Fibroblast of lung (primary cell): ENCODE results near the gene PC. TPM values are rescaled to one million over a fixed set of nuclear protein-coding genes. Genes with fewer than 3 reads are reported as not detected.

Source experiments
- DNase-seq, 2 donors: peaks; one replicate each; pipeline versions ENCODE4 v3.0.0 to v3.0.0-alpha.2; 2010; ENCODE audit warnings: low read depth in 2 of 2
- H2AFZ ChIP-seq: 2 replicates; pipeline ENCODE4 v1.5.1; 2012; ENCODE audit warnings: low read length, control low read depth, inconsistent platforms
- H3K27ac ChIP-seq: 2 replicates; pipeline ENCODE4 v1.5.1; 2011; ENCODE audit warnings: low read length, control low read depth; ENCODE audit not compliant: insufficient read depth
- H3K27me3 ChIP-seq: 2 replicates; pipeline ENCODE4 v1.5.1; 2011; ENCODE audit warnings: mild to moderate bottlenecking, low read length; ENCODE audit not compliant: control insufficient read depth, insufficient read depth
- H3K36me3 ChIP-seq: 2 replicates; pipeline ENCODE4 v1.5.1; 2011; ENCODE audit warnings: low read length; ENCODE audit not compliant: control insufficient read depth, insufficient read depth
- H3K4me1 ChIP-seq: 2 replicates; pipeline ENCODE4 v1.5.1; 2011; ENCODE audit warnings: low read length; ENCODE audit not compliant: control insufficient read depth, insufficient read depth; ENCODE audit errors: extremely low read depth
- H3K4me2 ChIP-seq: 2 replicates; pipeline ENCODE4 v1.5.1; 2011; ENCODE audit warnings: low read length, control low read depth; ENCODE audit not compliant: insufficient read depth; ENCODE audit errors: extremely low read depth
- H3K4me3 ChIP-seq, 4 experiments: fragments of 200-600 bp in 1 of 4; sonication (generic) in 1 of 4; replicated peaks in 1 of 4; 2 replicates each; pipeline ENCODE4 v1.5.1; 2011 to 2016; ENCODE audit warnings: low read length in 4 of 4, low read depth in 3 of 4, mild to moderate bottlenecking in 3 of 4, control low read depth in 2 of 4, inconsistent platforms in 1 of 4, mixed read lengths in 1 of 4; ENCODE audit not compliant: insufficient read depth in 1 of 4; ENCODE audit errors: control extremely low read depth in 1 of 4
- H3K79me2 ChIP-seq: 2 replicates; pipeline ENCODE4 v1.5.1; 2012; ENCODE audit warnings: mild to moderate bottlenecking, low read length, inconsistent platforms; ENCODE audit not compliant: control insufficient read depth, insufficient read depth
- H3K9ac ChIP-seq: 2 replicates; pipeline ENCODE4 v1.5.1; 2011; ENCODE audit warnings: mild to moderate bottlenecking, low read length, control low read depth; ENCODE audit not compliant: insufficient read depth
- H3K9me3 ChIP-seq: 2 replicates; pipeline ENCODE4 v1.5.1; 2012; ENCODE audit warnings: low read depth, low read length; ENCODE audit not compliant: control insufficient read depth, insufficient read depth
- H4K20me1 ChIP-seq: 2 replicates; pipeline ENCODE4 v1.5.1; 2011; ENCODE audit warnings: low read length; ENCODE audit not compliant: control insufficient read depth, insufficient read depth; ENCODE audit errors: extremely low read depth
- CTCF ChIP-seq, 2 donors: IDR thresholded peaks in 1 of 2; conservative IDR thresholded peaks in 1 of 2; 1 replicate in 1 of 2; 2 replicates in 1 of 2; pipeline ENCODE4 v1.5.1; 2011 to 2012; ENCODE audit warnings: low read length in 2 of 2, control low read depth in 1 of 2, inconsistent platforms in 1 of 2, low read depth in 1 of 2, mild to moderate bottlenecking in 1 of 2
- EZH2 ChIP-seq: IDR thresholded peaks from 2 replicates; pipeline ENCODE4 v1.5.1; 2012; ENCODE audit warnings: low read length, control low read depth, mild to moderate bottlenecking; ENCODE audit errors: missing control alignments
- polyA plus RNA-seq, 2 donors: library from polyadenylated mRNA; depleted of rRNA in 1 of 2; stranded (reverse) in 1 of 2; unstranded in 1 of 2; fragments of >200 nt; gene quantifications; 2 replicates each; pipeline ENCODE4 v1.2.1, GENCODE V29; 2011 to 2012; ENCODE audit warnings: missing spikeins in 1 of 2
- total RNA-seq: library from RNA; depleted of rRNA; stranded (reverse); fragments of >200 nt; gene quantifications from 2 replicates; pipeline ENCODE4 v1.2.1, GENCODE V29; 2014

PC gene
- total and polyA plus RNA-seq, 2 donors (not counting 1 experiment from before 2014, with no cell fraction given) = 5.1 to 22.8 TPM

- no peak for TF ChIP-seq EZH2
- no peak for TF ChIP-seq CTCF (conservative IDR thresholded peaks at IDR 0.05 in 1 of 2, IDR thresholded peaks at IDR 0.05 in 1 of 2; ENCODE audit: low read depth in 1 of 2, low read length in 2 of 2)
- Histone ChIP-seq H3K9me3 (no peaks in the 10 kb centered on the region), H3K4me1 (peaks cover 27% of the 10 kb centered on the region), H4K20me1 (no peaks in the 10 kb centered on the region), H3K27me3 (no peaks in the 10 kb centered on the region), H3K79me2 (no peaks in the 10 kb centered on the region), H3K4me2 (peak overlapping the region; percentile 64), H3K36me3 (no peaks in the 10 kb centered on the region), H3K4me3 (no peak overlapping the region), H3K9ac (no peak overlapping the region), H2AFZ (no peak overlapping the region), H3K27ac (peak overlapping the region; percentile 93)
- DNase-seq = peak; percentile 100
These were observed 12.7 kb upstream of the PC start for GRCh38 chr11:66970807-66971442.

- H4K20me1 ChIP-seq = no peaks in the 10 kb centered on the region
- DNase-seq = no peak
- H3K27me3 ChIP-seq = no peaks in the 10 kb centered on the region
- H3K79me2 ChIP-seq = no peaks in the 10 kb centered on the region
- TF ChIP-seq CTCF (conservative IDR thresholded peaks at IDR 0.05 in 1 of 2, IDR thresholded peaks at IDR 0.05 in 1 of 2; ENCODE audit: low read depth in 1 of 2, low read length in 2 of 2) (no peak), EZH2 (no peak)
- no peak overlapping the region for H2AFZ ChIP-seq
- H3K4me1 ChIP-seq = peaks cover 27% of the 10 kb centered on the region
- H3K9me3 ChIP-seq = no peaks in the 10 kb centered on the region
- no peak overlapping the region for H3K9ac ChIP-seq
- peak overlapping the region; percentile 64 for H3K4me2 ChIP-seq
- H3K36me3 ChIP-seq = no peaks in the 10 kb centered on the region
- peak overlapping the region; percentile 93 for H3K27ac ChIP-seq
- no peak overlapping the region for H3K4me3 ChIP-seq
These were observed 12.2 kb upstream of the PC start for GRCh38 chr11:66970371-66970806.

- Histone ChIP-seq H3K4me3 (no peak overlapping the region), H3K4me2 (no peak overlapping the region), H3K9me3 (no peaks in the 10 kb centered on the region), H3K36me3 (no peaks in the 10 kb centered on the region), H3K27me3 (no peaks in the 10 kb centered on the region), H3K4me1 (peaks cover 29% of the 10 kb centered on the region), H2AFZ (no peak overlapping the region), H4K20me1 (no peaks in the 10 kb centered on the region), H3K27ac (peak overlapping the region; percentile 93), H3K9ac (no peak overlapping the region), H3K79me2 (no peaks in the 10 kb centered on the region)
- DNase-seq = peak; percentile 85 to 94
- TF ChIP-seq CTCF (conservative IDR thresholded peaks at IDR 0.05 in 1 of 2, IDR thresholded peaks at IDR 0.05 in 1 of 2; ENCODE audit: low read depth in 1 of 2, low read length in 2 of 2) = no peak
- no peak for TF ChIP-seq EZH2
These were observed 11.5 kb upstream of the PC start for GRCh38 chr11:66969584-66970225.
